ENCODE results near the gene TTYH1.

DNA sequence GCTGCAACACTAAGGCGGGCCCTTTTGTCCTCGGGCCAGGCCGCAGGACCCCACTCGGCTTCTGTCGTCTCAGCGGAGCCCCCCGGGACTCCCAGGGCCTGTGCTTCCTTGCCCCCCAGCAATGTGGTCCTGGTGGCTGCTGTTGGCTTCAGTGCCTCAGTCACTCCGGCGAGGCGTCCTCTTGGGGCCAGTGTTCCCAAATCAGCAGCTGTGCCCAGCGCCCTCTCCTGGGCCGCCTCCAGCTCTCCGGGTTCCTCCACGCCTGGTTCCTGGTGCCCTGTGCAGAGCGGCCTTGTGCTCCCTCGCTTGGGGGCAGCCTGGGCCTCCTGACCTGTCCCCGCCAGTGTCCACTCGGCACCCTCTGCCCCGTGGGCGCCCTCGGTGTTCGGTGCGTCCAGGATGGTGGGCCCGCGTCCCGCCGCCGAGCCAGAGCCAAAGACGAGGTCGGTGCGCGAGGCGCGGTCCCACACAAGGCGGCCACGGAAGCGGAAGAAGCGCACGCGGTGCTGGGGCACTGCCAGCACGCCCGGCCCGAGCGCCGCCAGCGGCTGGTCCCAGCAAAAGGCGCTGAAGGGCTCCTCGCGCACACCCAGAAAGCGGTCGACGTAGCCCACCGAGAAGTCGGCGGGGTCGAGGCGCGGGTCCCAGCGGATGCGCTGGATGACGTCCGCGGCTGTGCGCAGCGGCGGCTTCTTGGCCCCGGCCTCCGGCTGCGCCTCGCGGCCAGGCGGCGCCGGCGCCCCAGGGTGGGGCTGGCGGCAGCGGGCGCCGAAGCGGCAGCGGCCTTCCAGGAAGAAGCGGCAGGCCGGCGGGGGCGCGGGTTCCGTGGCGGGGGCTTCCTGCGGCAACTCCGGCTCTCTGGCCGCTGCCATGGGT lies 47.6 kb downstream of the TTYH1 start:
- TF ChIP-seq EZH2 (IDR thresholded peaks at IDR 0.05) (no peak), POLR2AphosphoS5 (IDR thresholded peaks at IDR 0.05; ENCODE audit: borderline replicate concordance, low read depth, low read length) (peak; percentile 51)
